Thoracic aorta (tissue), 2 donors: Measurements from ENCODE around the gene C17orf67. TPM values are rescaled to one million over a fixed set of nuclear protein-coding genes. Genes with fewer than 3 reads are reported as not detected.

Experiments used
- ATAC-seq: fragments of 150-250 bp; one replicate; pipeline ENCODE4 v1.8.0; 2017; ENCODE audit warnings: low read depth; ENCODE audit not compliant: insufficient number of reproducible peaks, low FRiP score
- DNase-seq: peaks from one replicate; pipeline ENCODE4 v3.0.0-alpha.2; 2020; ENCODE audit warnings: low spot score
- H3K27ac ChIP-seq, 2 donors: fragments of 200-600 bp; sonication (generic); 1 replicate in 1 of 2; 2 replicates in 1 of 2; pipeline ENCODE4 v1.5.1; 2016; ENCODE audit warnings: mild to moderate bottlenecking in 2 of 2, moderate library complexity in 2 of 2
- H3K27me3 ChIP-seq: fragments of 200-600 bp; sonication (generic); replicated peaks from 2 replicates; pipeline ENCODE4 v1.6.0; 2016; ENCODE audit warnings: mild to moderate bottlenecking; ENCODE audit not compliant: insufficient read depth
- H3K36me3 ChIP-seq: fragments of 200-600 bp; sonication (generic); one replicate; pipeline ENCODE4 v1.5.1; 2016
- H3K4me1 ChIP-seq, 2 donors: fragments of 200-600 bp; sonication (generic); 1 replicate in 1 of 2; 2 replicates in 1 of 2; pipeline versions ENCODE4 v1.5.1 to v1.6.0; 2016; ENCODE audit warnings: low read depth in 2 of 2, mild to moderate bottlenecking in 1 of 2; ENCODE audit not compliant: control insufficient read depth in 1 of 2
- H3K4me3 ChIP-seq: fragments of 200-600 bp; sonication (generic); 2 replicates; pipeline ENCODE4 v1.5.1; 2016; ENCODE audit warnings: mild to moderate bottlenecking
- H3K9me3 ChIP-seq: fragments of 200-600 bp; sonication (generic); 2 replicates; pipeline ENCODE4 v1.5.1; 2016
- total RNA-seq, 2 donors: library from RNA; depleted of rRNA; stranded (reverse); fragments of >200 nt; gene quantifications; one replicate each; pipeline versions ENCODE4 v1.1.0 to v1.2.3, GENCODE V29; 2016
- TF ChIP-seq, protein P1 (sequence below): fragments of 200-600 bp; sonication (generic); IDR thresholded peaks from one replicate; pipeline ENCODE4 v1.5.1; 2019; ENCODE audit warnings: antibody characterized with exemption

The C17orf67 gene, protein sequence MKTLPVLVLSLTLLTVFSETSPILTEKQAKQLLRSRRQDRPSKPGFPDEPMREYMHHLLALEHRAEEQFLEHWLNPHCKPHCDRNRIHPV
- 1 to 10 TPM; 1.3 to 2.4 TPM for total RNA-seq

DNA sequence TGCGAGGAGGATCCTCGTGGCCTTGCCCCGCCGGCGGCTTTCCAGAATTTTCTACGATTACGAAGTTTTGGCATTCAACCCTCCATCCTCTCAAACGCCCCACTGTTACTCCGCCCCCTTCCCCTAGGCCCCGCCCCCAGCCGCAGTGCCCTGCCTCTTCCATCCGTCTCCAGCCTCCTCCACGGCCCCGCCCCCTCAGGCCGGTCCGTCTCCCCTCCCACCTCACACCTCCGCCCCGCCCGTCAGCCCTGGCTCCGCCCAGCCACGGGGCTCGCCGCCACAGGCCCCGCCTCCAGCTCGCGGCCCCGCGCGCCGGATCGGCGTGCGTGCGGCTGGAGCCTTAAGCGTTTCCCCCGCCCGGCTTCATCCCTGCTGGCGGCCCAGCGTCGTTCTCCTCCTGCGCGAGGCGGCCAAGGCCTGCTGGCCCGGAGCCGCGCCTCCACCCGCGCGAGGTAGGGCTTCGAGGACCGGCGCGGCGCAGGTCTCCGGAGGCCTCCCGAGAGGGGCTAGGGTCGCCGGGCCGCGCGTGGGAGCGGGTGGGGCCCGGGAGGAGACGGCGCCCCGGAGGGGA lies at the start of gene C17orf67, which contains the start of gene DGKE:
TSS of gene C17orf67 (minus strand) at position 112 of the 571 bp plus-strand sequence. CDS start 18,110 bp downstream, outside the sequence.
TSS of gene DGKE (plus strand) at position 343 of the 571 bp plus-strand sequence. CDS start 645 bp downstream, outside the sequence.
- peaks cover 9 to 30% of the 10 kb centered on the region in 2 donors for H3K4me1 ChIP-seq
- ATAC-seq (peak; percentile 99), DNase-seq (peak; percentile 95)
- no peaks in the 10 kb centered on the region for H3K27me3 ChIP-seq
- peak within 1 kb of the TSS; percentile 92 for H3K4me3 ChIP-seq
- no peaks in the 10 kb centered on the region for H3K36me3 ChIP-seq
- H3K9me3 ChIP-seq, result no peaks in the 10 kb centered on the region
- TF ChIP-seq, protein P1, sequence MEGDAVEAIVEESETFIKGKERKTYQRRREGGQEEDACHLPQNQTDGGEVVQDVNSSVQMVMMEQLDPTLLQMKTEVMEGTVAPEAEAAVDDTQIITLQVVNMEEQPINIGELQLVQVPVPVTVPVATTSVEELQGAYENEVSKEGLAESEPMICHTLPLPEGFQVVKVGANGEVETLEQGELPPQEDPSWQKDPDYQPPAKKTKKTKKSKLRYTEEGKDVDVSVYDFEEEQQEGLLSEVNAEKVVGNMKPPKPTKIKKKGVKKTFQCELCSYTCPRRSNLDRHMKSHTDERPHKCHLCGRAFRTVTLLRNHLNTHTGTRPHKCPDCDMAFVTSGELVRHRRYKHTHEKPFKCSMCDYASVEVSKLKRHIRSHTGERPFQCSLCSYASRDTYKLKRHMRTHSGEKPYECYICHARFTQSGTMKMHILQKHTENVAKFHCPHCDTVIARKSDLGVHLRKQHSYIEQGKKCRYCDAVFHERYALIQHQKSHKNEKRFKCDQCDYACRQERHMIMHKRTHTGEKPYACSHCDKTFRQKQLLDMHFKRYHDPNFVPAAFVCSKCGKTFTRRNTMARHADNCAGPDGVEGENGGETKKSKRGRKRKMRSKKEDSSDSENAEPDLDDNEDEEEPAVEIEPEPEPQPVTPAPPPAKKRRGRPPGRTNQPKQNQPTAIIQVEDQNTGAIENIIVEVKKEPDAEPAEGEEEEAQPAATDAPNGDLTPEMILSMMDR, result no peak
- H3K27ac ChIP-seq, result peak within 1 kb of the TSS; percentile 43 to 63

DNA sequence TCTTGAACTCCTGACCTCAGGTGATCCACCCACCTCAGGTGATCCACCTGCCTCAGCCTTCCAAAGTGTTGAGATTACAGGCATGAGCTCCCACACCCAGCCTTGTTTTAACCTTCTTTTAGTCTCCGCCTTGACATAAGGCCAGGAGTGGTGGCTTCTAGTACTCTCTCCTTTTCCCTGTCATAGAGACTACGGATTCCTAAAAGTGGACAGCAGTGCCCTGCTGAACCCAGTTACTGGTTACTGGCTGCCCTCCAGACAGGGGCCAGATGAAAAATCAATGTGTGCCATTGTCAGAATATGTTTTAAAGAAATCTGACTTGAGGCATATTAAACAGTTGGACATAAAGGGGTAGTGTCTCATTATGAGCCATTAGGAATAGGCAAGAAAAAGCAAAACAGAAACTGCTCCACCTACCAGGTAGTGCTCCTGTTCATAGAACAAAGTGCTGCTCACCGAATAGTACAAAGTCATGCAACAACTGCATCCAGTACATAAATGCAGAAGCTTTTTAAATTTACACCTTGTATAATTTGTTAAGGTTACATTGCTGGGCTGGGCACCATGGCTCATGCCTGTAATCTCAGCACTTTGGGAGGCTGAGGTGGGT lies 48.1 kb upstream of the C17orf67 start:
- Histone ChIP-seq H3K27me3 (no peaks in the 10 kb centered on the region), H3K9me3 (no peaks in the 10 kb centered on the region), H3K4me1 (no peaks in the 10 kb centered on the region), H3K27ac (no peak overlapping the region), H3K4me3 (no peak overlapping the region), H3K36me3 (no peaks in the 10 kb centered on the region)
- DNase-seq (no peak), ATAC-seq (no peak)
- TF ChIP-seq, protein P1, result no peak

GRCh38 chr17:56880571-56880970 lies 46.9 kb upstream of the C17orf67 start:
- Histone ChIP-seq H3K27ac (no peak overlapping the region), H3K36me3 (no peaks in the 10 kb centered on the region), H3K4me1 (no peaks in the 10 kb centered on the region), H3K9me3 (no peaks in the 10 kb centered on the region), H3K4me3 (no peak overlapping the region), H3K27me3 (no peaks in the 10 kb centered on the region)
- ATAC-seq (no peak), DNase-seq (no peak)
- TF ChIP-seq, protein P1, result no peak

DNA sequence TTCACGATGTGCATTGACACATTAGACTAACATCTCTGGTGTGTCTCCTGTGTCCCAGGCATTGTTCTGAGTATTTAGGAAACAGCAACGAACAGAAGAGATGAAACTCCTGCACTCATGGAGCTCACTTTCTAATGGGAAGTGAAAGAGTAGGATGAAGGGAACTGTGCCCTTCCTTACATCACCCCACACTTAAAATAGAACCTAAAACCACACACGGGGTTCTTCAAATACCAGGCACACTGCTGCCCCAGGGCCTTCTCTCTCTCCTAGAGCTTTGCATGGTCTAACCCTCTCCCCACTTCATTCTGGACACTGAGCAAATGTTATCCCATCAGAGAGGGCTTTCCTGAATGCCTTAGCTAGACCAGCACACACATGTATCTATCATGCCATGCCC lies 46.4 kb upstream of the C17orf67 start:
- ATAC-seq (no peak), DNase-seq (no peak)
- TF ChIP-seq, protein P1, result no peak
- Histone ChIP-seq H3K4me3 (no peak overlapping the region), H3K9me3 (no peaks in the 10 kb centered on the region), H3K27me3 (no peaks in the 10 kb centered on the region), H3K27ac (no peak overlapping the region), H3K4me1 (no peaks in the 10 kb centered on the region), H3K36me3 (no peaks in the 10 kb centered on the region)

- H3K4me1 ChIP-seq, result no peaks in the 10 kb centered on the region
- ATAC-seq (no peak), DNase-seq (no peak)
- no peaks in the 10 kb centered on the region for H3K9me3 ChIP-seq
- H3K27me3 ChIP-seq, result no peaks in the 10 kb centered on the region
- TF ChIP-seq, protein P1, result no peak
- H3K27ac ChIP-seq, result no peak overlapping the region
- no peak overlapping the region for H3K4me3 ChIP-seq
- H3K36me3 ChIP-seq, result no peaks in the 10 kb centered on the region
Measured at GRCh38 chr17:56879280-56879679, 45.6 kb upstream of the C17orf67 start.
